Posterior cingulate gyrus (tissue), 11 donors: Measurements from ENCODE around the gene PHACTR4.
A peak's percentile ranks its signal among the peaks of the same experiment; 100 is the strongest.
"Not testable (repeated sequence)": the region's sequence is repeated elsewhere in the genome, so short reads cannot be mapped to it uniquely, and the experiment has no call there.

Source experiments
- DNase-seq, 10 donors: peaks; one replicate each; pipeline versions ENCODE4 v3.0.0 to v3.0.0-alpha.2; 2020 to 2021; ENCODE audit warnings: mixed read lengths in 3 of 10
- intact Hi-C: fragments of 100-400 bp; cut with DNase I; formaldehyde crosslinking; loops from one replicate; pipeline ENCODE4 v1.15.1; 2023

Gene PHACTR4

GRCh38 chr1:28470146-28470545, 100.6 kb downstream of the PHACTR4 start:
- DNase-seq, result no peak
- intact Hi-C loops, result no loop called here

GRCh38 chr1:28479497-28479896, 110.0 kb downstream of the PHACTR4 start:
- DNase-seq, intact Hi-C loops: not testable (repeated sequence)

- intact Hi-C loops, result no loop called here
Observed at GRCh38 chr1:28480308-28480707, 110.8 kb downstream of the PHACTR4 start.

GRCh38 chr1:28482138-28482537, 112.6 kb downstream of the PHACTR4 start:
- DNase-seq, result no peak
- intact Hi-C loops, result no loop called here

More at GRCh38 chr1:28480308-28480707, 110.8 kb downstream of the PHACTR4 start:
- DNase-seq, result no peak

- intact Hi-C loops, result no loop called here
- no peak for DNase-seq
Observed at GRCh38 chr1:28482702-28483101, 113.2 kb downstream of the PHACTR4 start.

GRCh38 chr1:28494737-28495136, 125.2 kb downstream of the PHACTR4 start:
- intact Hi-C loops, result no loop called here
- DNase-seq, result no peak

- intact Hi-C loops, result no loop called here
- DNase-seq, result no peak
Observed at GRCh38 chr1:28499553-28499952, 130.0 kb downstream of the PHACTR4 start.

DNA sequence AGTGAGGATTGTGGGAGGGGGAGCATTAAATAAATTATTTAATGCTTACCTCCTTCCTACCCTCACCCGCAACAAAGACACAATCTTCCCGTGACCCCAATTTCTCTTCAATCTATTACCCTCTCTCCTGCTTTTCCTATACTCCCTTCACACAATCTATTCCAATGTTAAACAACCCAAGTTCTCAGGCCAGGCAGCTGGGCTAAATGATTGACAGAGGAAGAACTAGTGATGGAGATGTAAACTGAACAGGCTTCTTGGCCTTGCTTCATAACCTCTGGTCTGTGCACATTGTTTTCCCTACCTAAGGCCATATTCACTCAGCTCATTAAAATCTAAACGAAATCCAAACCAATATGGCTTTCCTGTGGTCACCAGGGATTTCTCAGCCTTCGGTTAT, 132.4 kb downstream of the PHACTR4 start:
- intact Hi-C loops, result no loop called here
- no peak for DNase-seq

GRCh38 chr1:28503117-28503516, 133.6 kb downstream of the PHACTR4 start:
- intact Hi-C loops, result no loop called here
- DNase-seq, result no peak

DNA sequence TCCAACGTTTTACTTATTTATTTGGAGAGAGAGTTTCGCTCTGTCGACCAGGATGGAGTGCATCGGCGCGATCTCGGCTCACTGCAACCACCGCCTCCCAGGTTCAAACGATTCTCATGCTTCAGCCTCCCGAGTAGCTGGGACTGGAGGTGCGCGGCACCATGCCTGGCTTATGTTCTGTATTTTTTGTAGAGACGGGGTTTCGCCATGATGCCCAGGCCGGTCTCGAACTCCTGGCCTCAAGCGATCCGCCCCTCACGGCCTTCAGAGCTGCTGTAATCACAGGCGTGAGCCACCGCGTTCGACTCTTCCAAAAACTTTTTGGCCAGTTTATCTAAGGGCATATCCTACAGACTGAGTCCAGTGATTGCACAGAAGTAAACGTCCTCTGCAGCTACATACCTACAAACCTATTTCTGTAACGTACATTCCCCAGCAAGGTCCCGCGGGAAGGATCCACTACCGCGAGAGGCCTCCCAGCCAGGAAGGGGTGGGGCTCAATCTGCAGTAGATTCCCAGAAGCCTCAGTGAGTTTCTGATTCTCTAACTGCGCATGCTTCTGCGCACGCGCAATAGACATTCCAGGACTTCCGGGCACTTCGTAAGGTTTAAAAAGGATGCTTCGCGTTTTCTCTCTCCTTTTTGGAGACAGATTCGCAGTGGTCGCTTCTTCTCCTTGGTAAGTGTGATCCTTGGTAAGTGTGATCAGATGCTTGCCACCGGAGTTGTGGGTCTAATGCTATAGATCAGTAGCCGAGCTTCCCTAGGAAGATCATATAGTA, 136.1 kb downstream of the PHACTR4 start, which contains the start of gene RCC1:
TSS of gene RCC1 (plus strand) at position 638 of the 782 bp plus-strand sequence. CDS start 23,824 bp downstream, outside the sequence.
- peak; percentile 88 to 99 (median 92) for DNase-seq
- intact Hi-C loops, result loop anchor here (5.0 kb wide), 1 partner anchor 133 kb away; no protein-coding TSS in a partner anchor

- peak in 1 of 10 donors; percentile 33 for DNase-seq
- intact Hi-C loops, result loop anchor here (5.0 kb wide), 1 partner anchor 135 kb away; no protein-coding TSS in a partner anchor
Observed at GRCh38 chr1:28506907-28507246, 137.3 kb downstream of the PHACTR4 start.

DNA sequence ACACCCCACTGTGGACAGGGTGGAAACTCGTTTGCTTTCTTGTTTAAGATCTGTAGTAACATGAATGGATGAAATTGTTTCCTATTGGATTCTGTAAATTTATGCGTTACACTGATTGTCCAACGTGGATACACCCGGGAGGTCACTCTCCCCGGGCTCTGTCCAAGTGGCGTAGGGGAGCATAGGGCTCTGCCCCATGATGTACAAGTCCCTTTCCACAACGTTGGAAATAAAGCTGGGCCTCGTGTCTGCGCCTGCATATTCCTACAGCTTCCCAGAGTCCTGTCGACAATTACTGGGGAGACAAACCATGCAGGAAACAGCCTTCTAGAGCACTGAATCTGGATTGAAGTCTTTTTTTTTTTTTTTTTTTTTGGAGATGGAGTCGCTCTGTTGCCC, 137.7 kb downstream of the PHACTR4 start:
- peak in 1 of 10 donors; percentile 15 for DNase-seq
- intact Hi-C loops, result loop anchor here (5.0 kb wide), 1 partner anchor 135 kb away; no protein-coding TSS in a partner anchor

GRCh38 chr1:28507646-28508434, 138.3 kb downstream of the PHACTR4 start:
- intact Hi-C loops, result loop anchor here (5.0 kb wide), 1 partner anchor 136 kb away; no protein-coding TSS in a partner anchor
- no peak for DNase-seq

DNA sequence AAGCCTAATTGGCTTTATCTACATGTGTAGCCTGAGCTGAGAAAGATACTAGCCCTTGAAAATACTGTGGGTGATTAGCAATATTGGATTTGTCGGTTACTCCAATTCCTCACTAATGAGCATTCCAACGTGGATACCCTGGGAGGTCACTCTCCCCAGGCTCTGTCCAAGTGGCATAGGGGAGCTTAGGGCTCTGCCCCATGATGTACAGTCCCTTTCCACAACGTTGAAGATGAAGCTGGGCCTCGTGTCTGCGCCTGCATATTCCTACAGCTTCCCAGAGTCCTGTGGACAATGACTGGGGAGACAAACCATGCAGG, 138.9 kb downstream of the PHACTR4 start:
- intact Hi-C loops, result loop anchor here (5.0 kb wide), 1 partner anchor 136 kb away; no protein-coding TSS in a partner anchor
- no peak for DNase-seq

GRCh38 chr1:28509705-28510272, 140.2 kb downstream of the PHACTR4 start:
- intact Hi-C loops, result loop anchor here (5.0 kb wide), 1 partner anchor 137 kb away; no protein-coding TSS in a partner anchor
- peak in 1 of 10 donors; percentile 0 for DNase-seq

GRCh38 chr1:28510273-28510969, 140.9 kb downstream of the PHACTR4 start:
- intact Hi-C loops, result no loop called here
- peak in 2 of 10 donors; percentile 17 to 46 for DNase-seq

DNA sequence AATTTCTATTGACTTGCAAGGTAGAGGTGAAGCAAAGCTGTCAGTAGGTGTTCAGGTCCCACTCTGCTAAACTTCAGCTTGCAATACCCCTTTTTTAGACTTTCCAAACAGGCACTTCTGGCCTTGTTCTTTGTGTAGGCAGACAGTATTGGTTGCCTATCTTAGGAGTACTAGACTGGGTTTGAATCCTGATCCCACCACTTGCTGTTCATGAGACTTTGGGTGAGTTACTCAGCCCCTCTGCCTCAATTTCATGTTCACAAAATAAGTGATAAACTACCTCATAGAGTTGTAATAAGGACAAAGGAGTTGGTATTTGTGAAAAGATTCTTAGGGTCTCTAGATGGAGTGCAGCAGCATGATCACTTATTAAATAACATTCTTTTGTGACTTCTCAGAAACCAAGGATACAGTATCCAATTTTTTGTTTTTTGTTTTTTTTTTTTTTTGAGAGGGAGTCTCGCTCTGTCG, 141.5 kb downstream of the PHACTR4 start:
- intact Hi-C loops, result no loop called here
- no peak for DNase-seq

DNA sequence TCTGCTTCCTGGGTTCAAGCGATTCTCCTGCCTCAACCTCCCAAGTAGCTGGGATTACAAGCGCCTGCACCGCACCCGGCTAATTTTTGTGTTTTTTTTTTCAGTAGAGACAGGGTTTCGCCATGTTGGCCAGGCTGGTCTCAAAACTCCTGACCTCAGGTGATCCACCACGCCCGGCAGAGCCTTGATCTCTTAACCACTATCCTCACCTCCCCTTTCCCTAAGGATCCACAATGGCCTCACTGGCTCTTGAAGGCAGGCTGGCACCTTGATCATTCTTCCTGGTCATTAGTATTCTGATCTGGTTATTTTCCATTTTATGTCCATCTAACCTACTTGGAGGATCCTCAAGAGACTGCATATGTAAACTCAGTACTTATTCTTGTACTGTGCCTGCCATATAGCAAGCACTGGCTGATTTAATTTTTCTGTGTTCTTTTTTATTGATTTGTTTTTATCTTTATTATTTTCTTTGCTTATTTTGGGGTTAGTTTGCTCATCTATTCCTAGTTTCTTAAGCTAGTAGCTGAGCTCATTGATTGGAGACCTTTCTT, 142.6 kb downstream of the PHACTR4 start:
- intact Hi-C loops, result no loop called here
- peak in 1 of 10 donors; percentile 32 for DNase-seq

DNA sequence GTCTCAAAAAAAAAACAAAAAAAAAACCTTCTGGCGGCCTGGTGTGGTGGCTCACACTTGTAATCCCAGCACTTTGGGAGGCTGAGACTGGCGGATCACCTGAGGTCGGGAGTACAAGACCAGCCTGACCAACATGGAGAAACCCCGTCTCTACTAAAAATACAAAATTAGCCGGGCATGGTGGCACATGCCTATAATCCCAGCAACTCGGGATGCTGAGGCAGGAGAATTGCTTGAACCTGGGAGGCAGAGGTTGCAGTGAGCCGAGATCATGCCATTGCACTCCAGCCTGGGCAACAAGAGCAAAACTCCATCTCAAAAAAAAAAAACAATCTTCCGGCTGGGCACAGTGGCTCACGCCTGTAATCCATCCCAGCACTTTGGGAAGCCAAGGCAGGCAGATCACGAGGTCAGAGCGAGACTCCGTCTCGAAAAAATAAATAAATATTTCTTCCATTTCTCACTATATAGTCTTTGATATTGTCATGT, 144.9 kb downstream of the PHACTR4 start:
- intact Hi-C loops, result not testable (repeated sequence)
- peak in 2 of 10 donors; percentile 7 to 50 for DNase-seq
